ENCODE data around the gene C4orf50. TPM values are rescaled to one million over a fixed set of nuclear protein-coding genes. Genes with fewer than 3 reads are reported as not detected.

Gene C4orf50
- total RNA-seq, 2 donors from 2014 or later = 0.34 to 2.1 TPM

- no peak overlapping the region for H3K4me3 Mint-ChIP-seq
- H3K9me3 Mint-ChIP-seq = no peaks in the 10 kb centered on the region
- ATAC-seq (replicated peaks) = no peak
- no peak overlapping the region for H3K27ac Mint-ChIP-seq
- peaks cover 9% of the 10 kb centered on the region for H3K27me3 Mint-ChIP-seq
- no peaks in the 10 kb centered on the region for H3K36me3 Mint-ChIP-seq (ENCODE audit: low read depth)
- no peaks in the 10 kb centered on the region for H3K4me1 Mint-ChIP-seq
These were observed 50.0 kb downstream of the C4orf50 start for GRCh38 chr4:5968246-5968645.

DNA sequence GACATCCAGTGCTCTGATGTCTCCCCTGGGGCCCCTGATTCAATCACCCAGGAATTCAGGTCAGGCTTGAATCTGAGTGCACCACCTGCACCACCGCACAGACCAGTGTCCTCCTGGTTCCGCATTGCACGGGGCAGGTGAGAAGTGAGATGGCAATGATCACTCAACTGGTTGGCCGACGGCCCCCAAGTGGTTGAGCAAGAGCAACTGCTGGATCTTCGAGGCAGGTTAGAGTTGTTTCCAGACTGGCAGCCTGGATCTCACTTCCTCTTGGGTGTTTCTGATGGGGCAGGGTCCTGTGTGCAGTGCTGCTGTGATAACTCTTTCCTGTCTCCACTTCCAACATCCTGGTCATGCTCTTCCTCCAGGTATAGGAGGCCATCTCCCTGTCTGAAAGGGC, 50.4 kb downstream of the C4orf50 start:
- ATAC-seq (replicated peaks) = no peak
- Mint-ChIP-seq H3K9me3 (no peaks in the 10 kb centered on the region), H3K27ac (no peak overlapping the region), H3K4me1 (no peaks in the 10 kb centered on the region), H3K36me3 (ENCODE audit: low read depth) (no peaks in the 10 kb centered on the region), H3K27me3 (peaks cover 9% of the 10 kb centered on the region), H3K4me3 (no peak overlapping the region)

DNA sequence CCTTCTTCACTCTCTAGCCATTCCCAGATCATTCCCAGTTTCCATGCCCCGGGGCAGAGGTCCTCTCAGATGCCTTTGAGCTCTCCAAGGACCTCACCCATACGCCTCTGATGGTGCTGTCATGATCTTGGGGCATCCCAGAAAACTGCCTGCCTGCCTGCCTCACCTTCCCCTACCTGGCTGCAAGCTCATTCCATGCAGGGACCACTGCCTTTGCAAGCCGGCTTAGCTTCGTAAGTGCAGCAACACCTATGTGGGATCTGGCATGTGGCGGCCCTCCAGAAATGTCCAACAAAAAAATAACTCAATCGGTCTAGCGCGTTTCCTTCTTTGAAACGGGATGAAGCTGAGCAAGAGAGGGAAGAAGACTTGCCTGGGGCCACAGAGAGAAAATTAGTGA, 53.0 kb downstream of the C4orf50 start:
- Mint-ChIP-seq H3K36me3 (ENCODE audit: low read depth) (no peaks in the 10 kb centered on the region), H3K4me3 (no peak overlapping the region), H3K4me1 (no peaks in the 10 kb centered on the region), H3K9me3 (no peaks in the 10 kb centered on the region), H3K27ac (no peak overlapping the region), H3K27me3 (peaks cover 11% of the 10 kb centered on the region)
- ATAC-seq (replicated peaks) = no peak

DNA sequence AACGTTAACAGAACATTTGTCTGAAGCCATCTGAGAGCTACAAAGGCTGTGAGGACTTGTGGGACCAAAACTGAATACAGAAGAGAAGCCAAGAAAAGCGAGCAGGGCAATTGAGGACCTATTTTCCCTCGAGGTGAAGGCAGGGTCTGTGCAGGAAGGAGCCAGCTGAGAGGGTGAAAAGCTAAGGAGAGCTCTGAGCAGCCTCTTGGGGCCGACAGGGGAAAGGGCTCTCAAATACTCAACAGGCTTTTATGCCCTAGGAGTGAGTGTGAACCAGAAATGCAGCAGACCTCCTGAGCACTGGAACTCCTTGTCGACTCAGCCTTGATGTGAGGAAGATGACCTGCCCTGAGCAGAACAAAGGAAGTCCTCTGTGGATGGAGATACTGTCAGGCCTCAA, 54.2 kb downstream of the C4orf50 start:
- H3K27me3 Mint-ChIP-seq = peaks cover 6% of the 10 kb centered on the region
- ATAC-seq (replicated peaks) = no peak
- H3K4me3 Mint-ChIP-seq = no peak overlapping the region
- no peaks in the 10 kb centered on the region for H3K4me1 Mint-ChIP-seq
- H3K27ac Mint-ChIP-seq = no peak overlapping the region
- no peaks in the 10 kb centered on the region for H3K9me3 Mint-ChIP-seq
- H3K36me3 Mint-ChIP-seq (ENCODE audit: low read depth) = no peaks in the 10 kb centered on the region

GRCh38 chr4:5963611-5964010, 54.6 kb downstream of the C4orf50 start:
- H3K9me3 Mint-ChIP-seq = no peaks in the 10 kb centered on the region
- H3K27me3 Mint-ChIP-seq = peaks cover 6% of the 10 kb centered on the region
- no peak for ATAC-seq (replicated peaks)
- no peaks in the 10 kb centered on the region for H3K36me3 Mint-ChIP-seq (ENCODE audit: low read depth)
- H3K27ac Mint-ChIP-seq = no peak overlapping the region
- H3K4me1 Mint-ChIP-seq = no peaks in the 10 kb centered on the region
- no peak overlapping the region for H3K4me3 Mint-ChIP-seq

DNA sequence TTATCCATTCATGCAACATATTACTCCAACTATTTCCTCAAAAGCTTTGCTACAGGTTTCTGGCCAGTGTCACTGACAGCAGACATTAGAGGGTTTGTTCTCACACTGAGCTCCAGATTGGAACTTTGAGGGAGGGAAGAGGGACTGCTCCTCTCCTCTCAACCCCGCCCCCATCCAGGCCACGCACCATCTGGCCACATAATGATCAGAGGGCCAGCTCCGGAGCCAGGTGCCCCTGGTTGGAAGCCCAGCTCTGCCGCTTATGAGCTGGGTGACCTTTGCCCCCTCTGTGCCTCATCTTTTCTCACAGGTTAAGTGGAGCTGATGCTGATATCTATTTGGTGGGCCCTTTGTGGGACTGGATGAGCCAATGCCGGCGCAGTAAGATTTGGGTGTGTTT, 55.8 kb downstream of the C4orf50 start:
- peaks cover 6% of the 10 kb centered on the region for H3K27me3 Mint-ChIP-seq
- H3K27ac Mint-ChIP-seq = no peak overlapping the region
- no peaks in the 10 kb centered on the region for H3K4me1 Mint-ChIP-seq
- no peak overlapping the region for H3K4me3 Mint-ChIP-seq
- no peaks in the 10 kb centered on the region for H3K36me3 Mint-ChIP-seq (ENCODE audit: low read depth)
- no peaks in the 10 kb centered on the region for H3K9me3 Mint-ChIP-seq
- ATAC-seq (replicated peaks) = no peak

- no peak for ATAC-seq (replicated peaks)
- H3K4me1 Mint-ChIP-seq = no peaks in the 10 kb centered on the region
- H3K4me3 Mint-ChIP-seq = no peak overlapping the region
- H3K36me3 Mint-ChIP-seq (ENCODE audit: low read depth) = no peaks in the 10 kb centered on the region
- H3K27ac Mint-ChIP-seq = no peak overlapping the region
- H3K27me3 Mint-ChIP-seq = peaks cover 6% of the 10 kb centered on the region
- no peaks in the 10 kb centered on the region for H3K9me3 Mint-ChIP-seq
These were observed 57.9 kb downstream of the C4orf50 start for GRCh38 chr4:5960252-5960880.

DNA sequence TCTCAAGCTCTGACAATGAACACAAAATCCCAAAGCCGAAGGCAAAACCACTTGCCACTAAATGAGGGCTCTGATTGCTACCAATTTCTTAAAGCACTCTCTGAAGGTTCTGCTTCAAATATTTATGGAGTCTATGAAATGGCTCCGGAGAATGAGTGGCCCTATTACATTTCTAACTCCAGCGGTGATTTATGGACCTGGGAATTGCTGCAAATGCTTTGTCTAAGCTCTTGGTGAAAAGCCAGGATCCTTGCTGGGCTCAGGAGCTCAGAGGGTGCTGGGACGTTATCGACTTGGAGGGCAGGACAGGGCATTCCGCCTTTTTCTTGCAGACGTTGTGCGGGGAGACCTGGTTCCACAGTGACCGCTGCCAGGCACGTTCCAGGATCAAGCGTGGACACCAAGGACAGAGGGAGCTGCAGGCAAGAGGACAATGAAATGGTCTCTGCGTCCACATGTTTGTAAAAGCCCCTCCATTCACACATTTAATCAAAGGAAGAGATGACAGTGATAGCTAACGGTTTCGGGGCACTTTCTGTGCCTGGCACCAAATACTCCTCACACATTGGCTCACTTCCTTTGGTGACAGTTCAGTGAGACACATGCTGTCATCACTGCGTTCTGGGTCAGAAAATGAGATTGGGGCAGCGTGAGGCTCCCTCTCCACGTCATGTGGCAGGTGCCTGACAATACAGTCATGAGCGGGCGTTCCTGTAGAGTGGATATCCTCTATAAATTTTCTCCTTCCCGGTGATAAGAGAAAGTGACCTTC, 58.8 kb downstream of the C4orf50 start:
- H3K27ac Mint-ChIP-seq = no peak overlapping the region
- no peaks in the 10 kb centered on the region for H3K9me3 Mint-ChIP-seq
- no peak for ATAC-seq (replicated peaks)
- H3K36me3 Mint-ChIP-seq (ENCODE audit: low read depth) = no peaks in the 10 kb centered on the region
- peaks cover 6% of the 10 kb centered on the region for H3K27me3 Mint-ChIP-seq
- no peak overlapping the region for H3K4me3 Mint-ChIP-seq
- H3K4me1 Mint-ChIP-seq = no peaks in the 10 kb centered on the region

DNA sequence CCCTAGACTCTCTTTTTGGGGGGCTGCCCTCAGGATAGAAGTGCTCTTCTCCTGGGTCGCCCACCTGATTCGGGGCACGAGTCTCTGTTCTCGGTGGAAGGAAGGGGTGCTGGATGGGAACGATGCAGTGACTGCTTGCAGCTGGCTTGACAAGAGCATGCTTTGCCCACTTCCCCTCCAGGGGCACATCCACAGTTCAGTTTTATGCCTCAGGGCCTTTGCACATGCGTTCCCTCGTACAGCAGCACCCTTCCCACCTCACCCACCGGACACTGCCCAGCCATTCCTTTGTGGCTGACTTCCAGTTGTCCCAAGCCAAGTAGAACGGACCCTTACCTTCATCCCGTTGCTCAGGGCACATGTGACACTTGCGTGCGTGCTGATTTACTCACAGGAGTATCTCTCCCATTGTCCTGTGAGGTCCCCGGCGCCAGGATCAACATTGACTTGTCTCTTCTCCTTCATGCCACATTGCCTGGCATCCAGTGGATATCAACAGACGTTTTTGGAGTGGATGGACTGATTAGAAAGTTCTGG, 60.0 kb downstream of the C4orf50 start:
- Mint-ChIP-seq H3K27ac (no peak overlapping the region), H3K4me3 (no peak overlapping the region), H3K4me1 (no peaks in the 10 kb centered on the region), H3K27me3 (peaks cover 3% of the 10 kb centered on the region), H3K9me3 (no peaks in the 10 kb centered on the region), H3K36me3 (ENCODE audit: low read depth) (no peaks in the 10 kb centered on the region)
- ATAC-seq (replicated peaks) = no peak

DNA sequence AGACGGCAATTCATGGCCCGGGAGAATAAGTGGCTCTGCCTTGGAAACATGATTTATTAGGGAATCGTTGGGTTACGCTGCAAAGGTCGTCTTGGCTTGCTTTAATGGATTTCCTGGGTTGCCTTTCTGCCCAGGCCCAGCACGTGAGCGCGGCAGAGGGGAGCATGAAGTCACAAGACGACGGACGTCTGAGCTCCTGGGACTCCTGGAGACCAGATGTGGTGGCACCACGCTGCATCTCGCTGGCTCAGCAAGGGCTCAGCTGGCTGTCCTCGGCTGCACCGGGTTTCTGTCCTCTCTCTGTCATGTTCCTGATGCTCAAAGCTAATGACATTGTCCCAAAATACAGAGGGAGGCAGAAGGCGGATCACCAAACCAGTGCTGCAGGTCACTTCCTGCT, 61.2 kb downstream of the C4orf50 start:
- Mint-ChIP-seq H3K4me3 (no peak overlapping the region), H3K36me3 (ENCODE audit: low read depth) (no peaks in the 10 kb centered on the region), H3K4me1 (no peaks in the 10 kb centered on the region), H3K9me3 (no peaks in the 10 kb centered on the region), H3K27me3 (no peaks in the 10 kb centered on the region), H3K27ac (no peak overlapping the region)
- no peak for ATAC-seq (replicated peaks)

DNA sequence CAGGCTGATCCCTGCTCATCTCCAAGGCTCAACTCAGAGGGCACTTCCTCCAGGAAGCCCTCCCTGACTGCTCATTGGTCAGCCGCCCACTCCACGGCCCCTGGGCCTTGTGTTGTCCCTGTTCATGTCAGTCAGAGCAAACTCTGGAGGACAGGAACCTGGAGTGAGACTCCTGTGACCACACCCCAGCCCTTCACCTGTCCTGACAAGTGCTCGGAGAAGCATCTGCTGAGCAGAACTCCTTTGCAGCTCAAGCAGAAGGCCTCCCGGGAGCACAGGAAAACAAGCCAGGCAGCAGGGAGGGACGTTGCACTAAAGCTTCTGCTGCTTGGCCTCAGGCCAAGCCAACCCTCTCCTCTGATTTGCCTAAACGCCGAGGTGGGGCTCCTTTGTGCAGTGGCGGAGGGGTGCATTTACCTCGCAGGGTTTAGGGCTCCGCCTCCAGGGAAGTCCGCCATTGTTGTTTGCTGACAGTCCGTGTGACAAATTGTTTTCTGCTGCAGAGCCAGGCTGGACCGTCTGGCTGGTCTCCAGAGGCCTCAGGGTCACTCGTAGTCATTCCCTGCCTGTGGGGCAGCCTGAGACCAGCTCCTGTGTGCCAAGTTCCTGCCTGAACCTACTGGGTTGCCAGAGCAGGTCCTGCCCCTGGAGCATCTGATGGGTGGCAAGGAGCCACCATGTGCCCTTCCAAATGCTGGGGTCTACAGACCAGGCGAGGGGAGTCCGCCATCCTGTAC, 61.8 kb downstream of the C4orf50 start:
- Mint-ChIP-seq H3K36me3 (ENCODE audit: low read depth) (no peaks in the 10 kb centered on the region), H3K4me3 (no peak overlapping the region), H3K27me3 (no peaks in the 10 kb centered on the region), H3K27ac (no peak overlapping the region), H3K9me3 (no peaks in the 10 kb centered on the region), H3K4me1 (no peaks in the 10 kb centered on the region)
- no peak for ATAC-seq (replicated peaks)

- peak; percentile 31 for ATAC-seq (replicated peaks)
- Mint-ChIP-seq H3K4me3 (no peak overlapping the region), H3K27me3 (no peaks in the 10 kb centered on the region), H3K36me3 (ENCODE audit: low read depth) (no peaks in the 10 kb centered on the region), H3K4me1 (no peaks in the 10 kb centered on the region), H3K27ac (no peak overlapping the region), H3K9me3 (no peaks in the 10 kb centered on the region)
These were observed 62.4 kb downstream of the C4orf50 start for GRCh38 chr4:5955856-5956255.

DNA sequence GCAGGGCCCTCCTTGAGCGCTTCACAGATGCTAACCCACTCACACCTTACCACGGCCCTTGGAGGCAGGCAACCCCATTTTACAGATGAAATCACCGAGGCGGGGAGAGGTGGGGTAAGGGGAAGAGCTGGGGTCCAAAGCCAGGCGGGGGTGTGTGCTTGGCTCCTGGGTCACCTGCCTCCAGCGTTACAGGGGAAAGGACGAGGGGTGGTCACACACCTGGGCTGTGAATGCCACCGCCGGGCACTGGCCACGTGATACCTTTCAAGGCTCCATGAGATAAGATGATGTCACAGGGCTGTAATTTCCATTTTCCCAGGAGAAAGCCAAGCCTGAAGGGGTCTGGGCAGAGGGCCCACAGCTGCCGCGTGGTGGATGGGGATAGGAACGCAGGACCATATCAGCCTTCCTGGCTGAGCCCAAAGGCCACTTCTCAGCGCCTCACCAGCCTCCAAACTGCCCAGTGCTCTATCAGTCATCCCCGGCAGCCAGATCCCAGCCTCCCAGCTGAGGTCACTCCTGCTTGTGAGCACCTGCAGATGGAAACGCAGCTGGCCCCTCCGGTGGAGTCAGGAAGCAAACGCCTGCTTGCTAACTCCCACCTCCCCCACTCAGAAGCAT, 62.9 kb downstream of the C4orf50 start:
- Mint-ChIP-seq H3K27me3 (no peaks in the 10 kb centered on the region), H3K4me1 (no peaks in the 10 kb centered on the region), H3K4me3 (no peak overlapping the region), H3K27ac (no peak overlapping the region), H3K9me3 (no peaks in the 10 kb centered on the region), H3K36me3 (ENCODE audit: low read depth) (no peaks in the 10 kb centered on the region)
- no peak for ATAC-seq (replicated peaks)

DNA sequence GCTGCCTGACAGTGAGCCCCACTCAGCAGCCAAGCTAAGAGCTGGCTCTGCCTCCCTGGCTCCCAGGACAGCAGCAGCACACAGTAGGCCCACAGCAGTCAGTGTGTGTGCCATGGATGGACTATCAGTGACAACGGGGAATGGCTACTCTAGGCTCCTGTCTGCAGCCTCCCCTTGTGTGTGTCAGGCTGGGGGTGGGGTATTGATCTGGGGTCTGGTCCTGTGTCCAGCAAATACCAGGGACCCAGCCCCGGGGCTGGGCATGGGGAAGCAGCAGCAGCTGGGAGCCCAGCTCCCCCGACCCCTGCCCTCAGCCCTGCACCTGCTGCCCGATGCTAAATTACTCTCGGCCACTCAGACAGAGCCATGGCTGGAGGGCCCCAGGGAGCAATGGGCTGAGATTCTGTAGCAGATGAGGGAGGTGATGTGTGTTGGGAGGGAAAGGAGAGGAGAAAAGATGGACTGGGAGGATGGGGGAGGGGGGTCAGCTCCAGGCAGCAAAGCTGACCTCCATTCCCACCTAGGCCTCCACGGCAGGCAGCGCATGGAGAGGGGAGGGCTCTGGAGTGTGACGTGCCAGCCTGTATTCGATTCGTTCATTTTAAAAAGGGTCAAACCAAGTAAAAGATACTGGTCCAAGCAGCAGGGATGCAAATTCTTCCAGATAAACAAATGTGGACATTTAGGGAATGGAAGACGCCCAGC, 64.0 kb downstream of the C4orf50 start:
- no peak for ATAC-seq (replicated peaks)
- Mint-ChIP-seq H3K27me3 (no peaks in the 10 kb centered on the region), H3K4me3 (no peak overlapping the region), H3K9me3 (no peaks in the 10 kb centered on the region), H3K36me3 (ENCODE audit: low read depth) (no peaks in the 10 kb centered on the region), H3K27ac (no peak overlapping the region), H3K4me1 (no peaks in the 10 kb centered on the region)
